Brain microvascular endothelial cell (primary cell): ENCODE results near the gene BBS7.

ENCODE experiments used
- DNase-seq: peaks from one replicate; pipeline ENCODE4 v3.0.0-alpha.2; 2020
- H3K27ac ChIP-seq: fragments of 250-450 bp; sonication (Bioruptor Pico); 2 replicates; pipeline ENCODE4 v1.5.1; 2020; ENCODE audit warnings: mild to moderate bottlenecking, moderate library complexity
- H3K27me3 ChIP-seq: fragments of 250-450 bp; sonication (Bioruptor Pico); replicated peaks from 2 replicates; pipeline ENCODE4 v1.5.1; 2020; ENCODE audit warnings: mild to moderate bottlenecking
- H3K36me3 ChIP-seq: fragments of 250-450 bp; sonication (Bioruptor Pico); replicated peaks from 2 replicates; pipeline ENCODE4 v1.5.1; 2020; ENCODE audit warnings: mild to moderate bottlenecking
- H3K4me3 ChIP-seq: 2 replicates; pipeline ENCODE4 v1.5.1; 2011; ENCODE audit warnings: low read depth, mild to moderate bottlenecking, control low read depth, low read length, moderate library complexity
- in situ Hi-C: cut with HindIII; loops from 2 replicates; pipeline ENCODE4 v1.10.0; 2017; ENCODE audit warnings: low sequenced_read_pairs, low pct_ligation_motif_present
- TF ChIP-seq, protein P1 (sequence below): IDR thresholded peaks from 2 replicates; pipeline ENCODE4 v1.5.1; 2011; ENCODE audit warnings: low read depth, mild to moderate bottlenecking, moderate library complexity, low read length, control low read depth, inconsistent platforms; ENCODE audit errors: missing control alignments

Gene BBS7, protein sequence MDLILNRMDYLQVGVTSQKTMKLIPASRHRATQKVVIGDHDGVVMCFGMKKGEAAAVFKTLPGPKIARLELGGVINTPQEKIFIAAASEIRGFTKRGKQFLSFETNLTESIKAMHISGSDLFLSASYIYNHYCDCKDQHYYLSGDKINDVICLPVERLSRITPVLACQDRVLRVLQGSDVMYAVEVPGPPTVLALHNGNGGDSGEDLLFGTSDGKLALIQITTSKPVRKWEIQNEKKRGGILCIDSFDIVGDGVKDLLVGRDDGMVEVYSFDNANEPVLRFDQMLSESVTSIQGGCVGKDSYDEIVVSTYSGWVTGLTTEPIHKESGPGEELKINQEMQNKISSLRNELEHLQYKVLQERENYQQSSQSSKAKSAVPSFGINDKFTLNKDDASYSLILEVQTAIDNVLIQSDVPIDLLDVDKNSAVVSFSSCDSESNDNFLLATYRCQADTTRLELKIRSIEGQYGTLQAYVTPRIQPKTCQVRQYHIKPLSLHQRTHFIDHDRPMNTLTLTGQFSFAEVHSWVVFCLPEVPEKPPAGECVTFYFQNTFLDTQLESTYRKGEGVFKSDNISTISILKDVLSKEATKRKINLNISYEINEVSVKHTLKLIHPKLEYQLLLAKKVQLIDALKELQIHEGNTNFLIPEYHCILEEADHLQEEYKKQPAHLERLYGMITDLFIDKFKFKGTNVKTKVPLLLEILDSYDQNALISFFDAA

DNA sequence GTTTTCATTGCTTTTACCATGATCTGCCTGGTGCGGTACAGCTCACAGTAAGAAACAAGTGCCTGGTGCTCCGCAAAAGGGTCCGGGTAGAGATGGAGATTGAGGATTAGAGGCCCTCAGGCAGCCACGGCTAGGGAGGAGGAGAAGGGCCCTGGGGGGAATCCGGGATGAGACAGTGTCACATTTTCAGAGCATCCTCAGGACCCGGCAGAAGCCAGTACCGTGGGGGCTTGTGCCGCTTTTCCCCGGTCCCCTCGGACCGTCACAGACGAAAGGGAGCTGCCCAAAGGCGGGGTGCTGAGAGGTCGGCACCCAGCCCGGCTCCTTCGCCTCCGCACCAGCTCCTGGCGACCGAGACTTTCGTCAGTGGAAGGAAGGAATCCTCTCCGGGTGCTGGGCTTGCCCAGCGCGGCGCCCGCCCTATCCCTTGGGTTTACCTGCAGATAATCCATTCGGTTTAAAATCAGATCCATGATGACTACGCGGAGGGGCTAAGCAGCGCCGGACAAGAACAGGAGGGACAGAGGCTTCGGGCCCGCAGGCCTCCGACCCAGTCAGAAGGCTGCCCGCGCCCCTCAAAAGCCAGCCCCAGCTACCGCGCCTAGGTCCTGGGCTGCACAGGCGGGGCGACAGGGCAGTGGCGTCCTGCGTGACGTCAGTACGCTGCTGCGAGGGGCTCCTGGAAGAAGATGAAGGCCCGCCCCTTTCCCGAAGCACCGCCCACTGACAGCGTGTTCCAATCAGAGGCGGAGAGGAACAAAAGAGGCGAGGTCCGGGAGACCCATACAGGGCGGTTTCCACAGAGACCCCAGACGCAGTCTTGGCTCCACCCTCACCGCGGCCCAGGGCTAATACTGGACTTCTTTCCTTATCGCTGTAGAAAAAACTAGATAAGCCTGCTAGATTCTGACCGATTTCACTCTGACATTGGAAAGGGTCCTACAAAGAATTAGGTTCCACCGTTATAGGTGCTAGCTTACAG lies at the start of gene BBS7:
Gene BBS7, minus strand, starts transcription at position 634 of the 982 bp plus-strand sequence. Its CDS starts 161 bp downstream, at position 473.
- Histone ChIP-seq H3K36me3 (peaks cover 4% of the 10 kb centered on the region), H3K4me3 (peak within 1 kb of the TSS; percentile 89), H3K27me3 (no peaks in the 10 kb centered on the region), H3K27ac (peak within 1 kb of the TSS; percentile 70)
- in situ Hi-C loops = no loop called here
- TF ChIP-seq, protein P1, sequence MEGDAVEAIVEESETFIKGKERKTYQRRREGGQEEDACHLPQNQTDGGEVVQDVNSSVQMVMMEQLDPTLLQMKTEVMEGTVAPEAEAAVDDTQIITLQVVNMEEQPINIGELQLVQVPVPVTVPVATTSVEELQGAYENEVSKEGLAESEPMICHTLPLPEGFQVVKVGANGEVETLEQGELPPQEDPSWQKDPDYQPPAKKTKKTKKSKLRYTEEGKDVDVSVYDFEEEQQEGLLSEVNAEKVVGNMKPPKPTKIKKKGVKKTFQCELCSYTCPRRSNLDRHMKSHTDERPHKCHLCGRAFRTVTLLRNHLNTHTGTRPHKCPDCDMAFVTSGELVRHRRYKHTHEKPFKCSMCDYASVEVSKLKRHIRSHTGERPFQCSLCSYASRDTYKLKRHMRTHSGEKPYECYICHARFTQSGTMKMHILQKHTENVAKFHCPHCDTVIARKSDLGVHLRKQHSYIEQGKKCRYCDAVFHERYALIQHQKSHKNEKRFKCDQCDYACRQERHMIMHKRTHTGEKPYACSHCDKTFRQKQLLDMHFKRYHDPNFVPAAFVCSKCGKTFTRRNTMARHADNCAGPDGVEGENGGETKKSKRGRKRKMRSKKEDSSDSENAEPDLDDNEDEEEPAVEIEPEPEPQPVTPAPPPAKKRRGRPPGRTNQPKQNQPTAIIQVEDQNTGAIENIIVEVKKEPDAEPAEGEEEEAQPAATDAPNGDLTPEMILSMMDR = no peak
- DNase-seq = peak; percentile 98

DNA sequence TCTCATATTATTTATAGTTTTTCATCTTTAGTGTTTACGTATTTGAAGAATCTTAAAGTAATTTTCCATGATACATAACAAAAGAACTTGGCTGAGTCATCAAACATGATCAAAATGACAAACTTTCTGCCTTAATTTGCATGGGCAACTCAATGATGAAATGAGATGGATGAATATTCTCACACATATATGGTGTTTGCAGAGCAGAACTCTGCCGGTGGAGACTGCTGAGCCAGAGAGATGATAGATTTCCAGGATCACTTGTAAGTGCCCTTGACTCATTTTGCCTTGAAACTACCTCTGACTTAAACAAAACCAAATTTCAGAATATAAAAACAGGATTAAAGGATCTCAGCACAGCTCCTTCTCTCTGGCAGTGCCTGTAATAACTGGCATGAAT lies 43.4 kb upstream of the BBS7 start:
- no peaks in the 10 kb centered on the region for H3K27me3 ChIP-seq
- in situ Hi-C loops = no loop called here
- no peak overlapping the region for H3K4me3 ChIP-seq
- H3K36me3 ChIP-seq = no peaks in the 10 kb centered on the region
- no peak overlapping the region for H3K27ac ChIP-seq
- DNase-seq = no peak
- TF ChIP-seq, protein P1 = no peak

DNA sequence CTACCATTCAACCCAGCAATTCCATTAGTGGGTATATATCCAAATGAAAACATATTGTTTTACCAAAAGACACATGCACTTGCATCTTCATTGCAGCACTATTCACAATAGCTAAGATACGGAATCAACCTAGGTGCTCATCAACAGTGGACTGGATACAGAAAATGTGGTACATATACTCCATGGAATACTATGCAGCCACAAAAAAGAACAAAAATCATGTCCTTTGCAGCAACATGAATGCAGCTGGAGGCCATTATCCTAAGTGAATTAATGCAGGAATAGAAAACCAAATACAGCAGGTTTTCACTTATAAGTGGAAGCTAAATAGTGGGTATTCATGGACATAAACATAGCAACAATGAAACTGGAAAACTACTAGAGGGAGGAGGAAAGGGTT lies 38.1 kb upstream of the BBS7 start:
- TF ChIP-seq, protein P1 = no peak
- in situ Hi-C loops = no loop called here
- no peak overlapping the region for H3K4me3 ChIP-seq
- H3K27me3 ChIP-seq = no peaks in the 10 kb centered on the region
- DNase-seq = no peak
- H3K27ac ChIP-seq = no peak overlapping the region
- no peaks in the 10 kb centered on the region for H3K36me3 ChIP-seq

DNA sequence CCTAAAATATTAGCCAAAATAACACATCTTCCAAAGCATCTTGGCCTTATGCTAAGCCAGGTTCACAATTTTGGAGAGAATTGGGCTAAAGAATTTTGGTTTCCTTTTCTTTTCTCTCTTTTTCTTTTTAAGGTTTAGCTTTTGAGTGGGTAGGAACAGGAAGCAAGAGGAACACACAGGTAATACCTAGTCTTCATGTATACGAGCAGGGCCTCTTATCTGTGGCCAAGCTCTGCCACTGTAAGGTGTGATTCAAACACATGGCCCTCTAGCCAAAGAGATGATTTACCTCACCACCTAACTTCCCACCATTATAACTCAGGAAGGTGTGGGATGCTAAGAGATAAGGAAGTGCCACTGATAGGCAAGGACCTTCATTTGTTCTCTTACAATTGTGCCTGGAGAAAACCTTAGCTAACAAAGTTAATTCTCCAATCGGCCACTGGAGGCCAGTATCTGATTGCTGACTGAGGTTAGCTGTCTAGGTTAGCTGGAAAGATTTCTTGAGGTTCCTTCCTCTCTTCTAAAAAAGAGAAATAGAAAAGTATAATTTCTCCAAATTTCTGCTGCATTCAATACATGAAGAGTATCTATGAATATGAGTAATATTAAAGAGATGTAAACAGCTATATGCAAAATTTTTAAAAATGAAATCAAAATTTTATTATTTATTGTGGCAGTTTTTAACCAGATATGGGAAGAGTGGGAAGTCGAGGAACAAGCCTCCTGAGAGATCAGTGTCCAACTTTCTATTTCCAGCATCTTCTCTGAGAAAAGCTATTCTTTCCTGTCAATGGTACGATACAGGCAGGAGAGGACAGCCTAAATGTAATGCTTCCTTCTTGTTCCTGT lies 30.1 kb upstream of the BBS7 start:
- Histone ChIP-seq H3K4me3 (no peak overlapping the region), H3K27me3 (no peaks in the 10 kb centered on the region), H3K36me3 (no peaks in the 10 kb centered on the region), H3K27ac (no peak overlapping the region)
- DNase-seq = peak; percentile 72
- in situ Hi-C loops = no loop called here
- TF ChIP-seq, protein P1 = peak; percentile 81

DNA sequence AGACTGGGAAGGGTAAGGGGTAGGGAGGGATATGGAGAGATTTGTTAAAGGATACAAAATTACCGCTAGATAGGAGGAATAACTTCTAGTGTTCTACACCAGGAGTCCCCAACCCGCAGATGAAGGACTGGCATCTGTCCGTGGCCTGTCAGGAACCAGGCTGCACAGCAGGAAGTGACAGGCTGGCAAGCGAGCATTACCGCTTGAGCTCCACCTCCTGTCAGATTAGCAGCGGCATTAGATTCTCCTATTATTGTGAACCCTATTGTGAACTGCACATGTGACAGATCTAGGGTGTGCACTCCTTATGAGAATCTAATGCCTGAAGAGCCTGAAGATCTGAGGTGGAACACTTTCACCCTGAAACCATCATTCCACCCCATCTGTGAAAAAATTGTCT lies 27.9 kb upstream of the BBS7 start:
- DNase-seq = no peak
- H3K4me3 ChIP-seq = no peak overlapping the region
- H3K27ac ChIP-seq = no peak overlapping the region
- no peaks in the 10 kb centered on the region for H3K36me3 ChIP-seq
- in situ Hi-C loops = no loop called here
- H3K27me3 ChIP-seq = no peaks in the 10 kb centered on the region
- TF ChIP-seq, protein P1 = no peak
